Loucy (cell line): ENCODE measurements around the gene ERC1.

ENCODE experiments used
- H2AFZ ChIP-seq: fragments of 200-600 bp; sonication (generic); 2 replicates; pipeline ENCODE4 v1.6.0; 2016; ENCODE audit warnings: antibody characterized with exemption, mild to moderate bottlenecking, low read length, moderate library complexity
- H3F3A ChIP-seq: fragments of 200-600 bp; 2 replicates; pipeline ENCODE4 v1.6.0; 2016; ENCODE audit warnings: antibody characterized with exemption, low read depth, mild to moderate bottlenecking
- H3K27me3 ChIP-seq: fragments of 200-600 bp; sonication (generic); 2 replicates; pipeline ENCODE4 v1.6.1; 2014; ENCODE audit warnings: low read length, mild to moderate bottlenecking; ENCODE audit not compliant: insufficient read depth, poor library complexity, severe bottlenecking
- H3K36me3 ChIP-seq: fragments of 200-600 bp; sonication (generic); 2 replicates; pipeline ENCODE4 v1.6.1; 2016; ENCODE audit warnings: low read length; ENCODE audit not compliant: insufficient read depth
- H3K4me1 ChIP-seq: fragments of 200-600 bp; sonication (generic); 2 replicates; pipeline ENCODE4 v1.5.1; 2014; ENCODE audit warnings: low read length, mild to moderate bottlenecking; ENCODE audit not compliant: insufficient read depth, poor library complexity, severe bottlenecking
- H3K4me2 ChIP-seq: fragments of 200-600 bp; sonication (generic); 2 replicates; pipeline ENCODE4 v1.6.0; 2014; ENCODE audit warnings: antibody characterized with exemption, low read length, low read depth, mild to moderate bottlenecking; ENCODE audit not compliant: poor library complexity, severe bottlenecking
- H3K4me3 ChIP-seq: fragments of 200-600 bp; sonication (generic); 2 replicates; pipeline ENCODE4 v1.5.1; 2014; ENCODE audit warnings: low read length, mild to moderate bottlenecking, mixed read lengths; ENCODE audit not compliant: poor library complexity, severe bottlenecking
- H3K79me2 ChIP-seq: fragments of 200-600 bp; sonication (generic); 2 replicates; pipeline ENCODE4 v1.6.1; 2014; ENCODE audit warnings: low read length; ENCODE audit not compliant: insufficient read depth
- H3K9ac ChIP-seq: fragments of 200-600 bp; sonication (generic); 2 replicates; pipeline ENCODE4 v1.6.0; 2014; ENCODE audit warnings: mild to moderate bottlenecking, low read depth, low read length, moderate library complexity; ENCODE audit not compliant: poor library complexity, severe bottlenecking
- H3K9me2 ChIP-seq: fragments of 200-600 bp; sonication (generic); replicated peaks from 2 replicates; pipeline ENCODE4 v1.6.1; 2016; ENCODE audit warnings: low read depth, low read length, mixed read lengths
- H3K9me3 ChIP-seq: fragments of 200-600 bp; sonication (generic); 2 replicates; pipeline ENCODE4 v1.6.1; 2014; ENCODE audit warnings: mild to moderate bottlenecking, antibody characterized with exemption, low read length, low read depth; ENCODE audit not compliant: insufficient read depth
- H4K20me1 ChIP-seq: fragments of 200-600 bp; sonication (generic); 2 replicates; pipeline ENCODE4 v1.6.0; 2014; ENCODE audit warnings: antibody characterized with exemption, low read length, mild to moderate bottlenecking; ENCODE audit not compliant: insufficient read depth, poor library complexity, severe bottlenecking
- CTCF ChIP-seq: fragments of 200-600 bp; sonication (generic); conservative IDR thresholded peaks from 2 replicates; pipeline ENCODE4 v1.5.1; 2014; ENCODE audit warnings: mild to moderate bottlenecking, antibody characterized with exemption, low read length
- EZH2phosphoT487 ChIP-seq: fragments of 200-600 bp; IDR thresholded peaks from 2 replicates; pipeline ENCODE4 v1.6.1; 2018; ENCODE audit warnings: antibody characterized with exemption, mild to moderate bottlenecking, moderate library complexity, borderline replicate concordance

The ERC1 gene

GRCh38 chr12:1328391-1328790 is 337.4 kb downstream of the ERC1 start:
- no peaks in the 10 kb centered on the region for H3K27me3 ChIP-seq
- no peaks in the 10 kb centered on the region for H3K79me2 ChIP-seq
- no peak overlapping the region for H3K9ac ChIP-seq
- H3K36me3 ChIP-seq: no peaks in the 10 kb centered on the region
- H3K4me1 ChIP-seq: peaks cover 5% of the 10 kb centered on the region
- H3K9me2 ChIP-seq: no peaks in the 10 kb centered on the region
- no peak overlapping the region for H3K4me3 ChIP-seq
- no peaks in the 10 kb centered on the region for H3F3A ChIP-seq
- TF ChIP-seq EZH2phosphoT487 (no peak), CTCF (no peak)
- no peak overlapping the region for H2AFZ ChIP-seq
- H3K4me2 ChIP-seq: no peak overlapping the region
- no peaks in the 10 kb centered on the region for H4K20me1 ChIP-seq
- no peaks in the 10 kb centered on the region for H3K9me3 ChIP-seq

GRCh38 chr12:1329784-1330476 is 338.9 kb downstream of the ERC1 start:
- Histone ChIP-seq H3K9me3 (no peaks in the 10 kb centered on the region), H3K36me3 (no peaks in the 10 kb centered on the region), H3K4me1 (no peaks in the 10 kb centered on the region), H3K4me2 (no peak overlapping the region), H3K27me3 (no peaks in the 10 kb centered on the region), H3K79me2 (no peaks in the 10 kb centered on the region), H3K9me2 (no peaks in the 10 kb centered on the region), H3F3A (no peaks in the 10 kb centered on the region), H4K20me1 (no peaks in the 10 kb centered on the region), H2AFZ (no peak overlapping the region), H3K4me3 (no peak overlapping the region), H3K9ac (no peak overlapping the region)
- no peak for TF ChIP-seq EZH2phosphoT487
- no peak for TF ChIP-seq CTCF

GRCh38 chr12:1330477-1330827 is 339.4 kb downstream of the ERC1 start:
- no peaks in the 10 kb centered on the region for H4K20me1 ChIP-seq
- H3K9me2 ChIP-seq: no peaks in the 10 kb centered on the region
- no peaks in the 10 kb centered on the region for H3K4me1 ChIP-seq
- no peak overlapping the region for H2AFZ ChIP-seq
- H3K27me3 ChIP-seq: no peaks in the 10 kb centered on the region
- H3K4me3 ChIP-seq: no peak overlapping the region
- H3K9me3 ChIP-seq: no peaks in the 10 kb centered on the region
- TF ChIP-seq CTCF (no peak), EZH2phosphoT487 (no peak)
- no peaks in the 10 kb centered on the region for H3K36me3 ChIP-seq
- H3K9ac ChIP-seq: no peak overlapping the region
- no peaks in the 10 kb centered on the region for H3F3A ChIP-seq
- H3K79me2 ChIP-seq: no peaks in the 10 kb centered on the region
- H3K4me2 ChIP-seq: no peak overlapping the region
